GM06990 (cell line): Measurements from ENCODE around the gene CNIH2.
"Not testable (repeated sequence)": the region's sequence is repeated elsewhere in the genome, so short reads cannot be mapped to it uniquely, and the experiment has no call there.

Experiments used
- DNase-seq: peaks from one replicate; pipeline ENCODE4 v3.0.0-alpha.2; 2011; ENCODE audit not compliant: insufficient read length; ENCODE audit errors: extremely low read depth
- H3K27me3 ChIP-seq: replicated peaks from 2 replicates; pipeline ENCODE4 v1.6.0; 2011; ENCODE audit warnings: low read length; ENCODE audit not compliant: control insufficient read depth, insufficient read depth
- H3K36me3 ChIP-seq: 2 replicates; pipeline ENCODE4 v1.5.1; 2011; ENCODE audit warnings: low read length; ENCODE audit not compliant: control insufficient read depth, insufficient read depth
- H3K4me3 ChIP-seq: replicated peaks from 2 replicates; pipeline ENCODE4 v1.5.1; 2011; ENCODE audit warnings: low read depth, mild to moderate bottlenecking, control low read depth, low read length
- TF ChIP-seq, protein P1 (sequence below): IDR thresholded peaks from 2 replicates; pipeline ENCODE4 v1.5.1; 2011; ENCODE audit warnings: low read length, control low read depth, mild to moderate bottlenecking, inconsistent platforms; ENCODE audit not compliant: insufficient read depth, poor library complexity, severe bottlenecking

CNIH2 gene

GRCh38 chr11:66316849-66317251, 38.9 kb downstream of the CNIH2 start, which contains the start of gene CD248:
Gene CD248 (minus strand): TSS chr11:66317044. CDS start chr11:66317027, 17 bp downstream.
- TF ChIP-seq, protein P1, sequence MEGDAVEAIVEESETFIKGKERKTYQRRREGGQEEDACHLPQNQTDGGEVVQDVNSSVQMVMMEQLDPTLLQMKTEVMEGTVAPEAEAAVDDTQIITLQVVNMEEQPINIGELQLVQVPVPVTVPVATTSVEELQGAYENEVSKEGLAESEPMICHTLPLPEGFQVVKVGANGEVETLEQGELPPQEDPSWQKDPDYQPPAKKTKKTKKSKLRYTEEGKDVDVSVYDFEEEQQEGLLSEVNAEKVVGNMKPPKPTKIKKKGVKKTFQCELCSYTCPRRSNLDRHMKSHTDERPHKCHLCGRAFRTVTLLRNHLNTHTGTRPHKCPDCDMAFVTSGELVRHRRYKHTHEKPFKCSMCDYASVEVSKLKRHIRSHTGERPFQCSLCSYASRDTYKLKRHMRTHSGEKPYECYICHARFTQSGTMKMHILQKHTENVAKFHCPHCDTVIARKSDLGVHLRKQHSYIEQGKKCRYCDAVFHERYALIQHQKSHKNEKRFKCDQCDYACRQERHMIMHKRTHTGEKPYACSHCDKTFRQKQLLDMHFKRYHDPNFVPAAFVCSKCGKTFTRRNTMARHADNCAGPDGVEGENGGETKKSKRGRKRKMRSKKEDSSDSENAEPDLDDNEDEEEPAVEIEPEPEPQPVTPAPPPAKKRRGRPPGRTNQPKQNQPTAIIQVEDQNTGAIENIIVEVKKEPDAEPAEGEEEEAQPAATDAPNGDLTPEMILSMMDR: no peak
- DNase-seq: no peak
- H3K27me3 ChIP-seq: no peaks in the 10 kb centered on the region; the same call in 1 of the 2 replicates
- no peak within 1 kb of the TSS for H3K4me3 ChIP-seq
- H3K36me3 ChIP-seq: no peaks in the 10 kb centered on the region

DNA sequence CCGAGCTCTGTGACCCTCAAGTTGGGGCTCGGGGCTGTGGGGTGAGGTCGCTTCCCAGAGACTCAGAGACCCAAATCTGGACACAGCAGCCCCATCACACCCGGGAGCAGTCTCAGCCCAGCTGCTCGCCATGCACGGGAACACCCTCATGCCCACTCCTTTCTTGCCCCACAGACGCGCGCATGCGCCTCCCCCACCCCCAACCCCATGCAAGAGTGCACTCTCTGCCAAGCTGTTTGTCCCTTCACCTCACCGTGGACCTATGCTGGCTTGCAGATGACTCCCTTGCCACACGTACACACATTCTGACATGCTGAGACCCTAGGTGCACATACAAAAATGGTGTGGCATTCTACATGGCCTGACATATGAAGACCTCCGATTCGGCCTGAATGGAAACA, 39.3 kb downstream of the CNIH2 start:
- no peak for DNase-seq
- TF ChIP-seq, protein P1: no peak
- no peaks in the 10 kb centered on the region; the same call in 1 of the 2 replicates for H3K27me3 ChIP-seq
- no peaks in the 10 kb centered on the region for H3K36me3 ChIP-seq
- H3K4me3 ChIP-seq: no peak overlapping the region

- Histone ChIP-seq H3K27me3 (no peaks in the 10 kb centered on the region; the same call in 1 of the 2 replicates), H3K36me3 (no peaks in the 10 kb centered on the region), H3K4me3 (no peak overlapping the region)
- DNase-seq: peak; percentile 81
- TF ChIP-seq, protein P1: no peak
Measured at GRCh38 chr11:66317723-66318599, 40.0 kb downstream of the CNIH2 start.

GRCh38 chr11:66318600-66318970, 40.6 kb downstream of the CNIH2 start:
- Histone ChIP-seq H3K27me3 (no peaks in the 10 kb centered on the region; the same call in 1 of the 2 replicates), H3K36me3 (no peaks in the 10 kb centered on the region), H3K4me3 (no peak overlapping the region)
- no peak for DNase-seq
- TF ChIP-seq, protein P1: no peak

DNA sequence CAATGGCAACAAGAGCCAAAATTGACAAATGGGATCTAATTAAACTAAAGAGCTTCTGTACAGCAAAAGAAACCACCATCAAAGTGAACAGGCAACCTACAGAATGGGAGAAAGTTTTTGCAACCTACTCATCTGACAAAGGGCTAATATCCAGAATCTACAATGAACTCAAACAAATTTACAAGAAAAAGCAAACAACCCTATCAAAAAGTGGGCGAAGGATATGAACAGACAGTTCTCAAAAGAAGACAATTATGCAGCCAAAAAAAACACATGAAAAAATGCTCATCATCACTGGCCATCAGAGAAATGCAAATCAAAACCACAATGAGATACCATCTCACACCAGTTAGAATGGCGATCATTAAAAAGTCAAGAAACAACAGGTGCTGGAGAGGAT, 42.3 kb downstream of the CNIH2 start:
- not testable (repeated sequence) for H3K4me3 ChIP-seq, H3K36me3 ChIP-seq, DNase-seq, H3K27me3 ChIP-seq

GRCh38 chr11:66320748-66321147, 42.8 kb downstream of the CNIH2 start:
- H3K27me3 ChIP-seq, H3K4me3 ChIP-seq, H3K36me3 ChIP-seq, DNase-seq: not testable (repeated sequence)
